GM12874 (cell line): ENCODE results near the gene IFFO2.

Source experiments
- TF ChIP-seq, protein P1 (sequence below): IDR thresholded peaks from 2 replicates; pipeline ENCODE4 v1.5.1; 2011; ENCODE audit warnings: low read depth, mild to moderate bottlenecking, control low read depth, low read length, moderate library complexity; ENCODE audit not compliant: insufficient read depth

Gene IFFO2

DNA sequence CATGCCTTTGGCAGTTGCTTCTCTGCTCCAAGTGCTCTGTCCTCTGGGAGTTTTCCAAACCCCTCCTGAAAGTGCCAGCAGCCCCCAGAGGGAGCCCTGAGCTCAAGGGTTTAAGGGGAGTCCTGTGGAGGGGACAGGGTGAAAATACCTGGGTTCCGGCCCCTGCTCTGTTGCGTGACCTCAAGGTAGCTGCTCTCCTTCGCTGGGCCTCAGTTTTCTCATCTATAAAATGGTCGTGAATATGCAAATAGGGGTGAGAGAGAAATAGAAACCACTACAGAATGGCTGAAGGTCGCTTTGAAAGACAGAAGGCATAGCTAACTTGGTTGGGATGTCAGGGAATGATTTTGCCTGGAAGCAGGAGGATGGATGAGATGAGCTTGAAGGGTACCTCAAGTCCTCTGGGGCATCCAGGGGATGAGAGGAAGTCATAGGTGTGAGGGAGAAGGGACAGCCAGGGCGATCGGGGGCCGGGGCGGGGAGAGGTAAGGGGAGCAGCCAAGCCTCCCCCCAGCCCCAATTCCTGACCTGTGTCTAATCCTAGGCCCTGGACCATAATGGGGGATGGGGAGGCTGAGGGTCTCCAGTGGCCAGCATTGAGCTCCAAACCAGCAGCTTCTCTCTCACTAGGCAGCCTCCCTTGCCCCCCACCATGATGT, 12.4 kb downstream of the IFFO2 start:
- TF ChIP-seq, protein P1, sequence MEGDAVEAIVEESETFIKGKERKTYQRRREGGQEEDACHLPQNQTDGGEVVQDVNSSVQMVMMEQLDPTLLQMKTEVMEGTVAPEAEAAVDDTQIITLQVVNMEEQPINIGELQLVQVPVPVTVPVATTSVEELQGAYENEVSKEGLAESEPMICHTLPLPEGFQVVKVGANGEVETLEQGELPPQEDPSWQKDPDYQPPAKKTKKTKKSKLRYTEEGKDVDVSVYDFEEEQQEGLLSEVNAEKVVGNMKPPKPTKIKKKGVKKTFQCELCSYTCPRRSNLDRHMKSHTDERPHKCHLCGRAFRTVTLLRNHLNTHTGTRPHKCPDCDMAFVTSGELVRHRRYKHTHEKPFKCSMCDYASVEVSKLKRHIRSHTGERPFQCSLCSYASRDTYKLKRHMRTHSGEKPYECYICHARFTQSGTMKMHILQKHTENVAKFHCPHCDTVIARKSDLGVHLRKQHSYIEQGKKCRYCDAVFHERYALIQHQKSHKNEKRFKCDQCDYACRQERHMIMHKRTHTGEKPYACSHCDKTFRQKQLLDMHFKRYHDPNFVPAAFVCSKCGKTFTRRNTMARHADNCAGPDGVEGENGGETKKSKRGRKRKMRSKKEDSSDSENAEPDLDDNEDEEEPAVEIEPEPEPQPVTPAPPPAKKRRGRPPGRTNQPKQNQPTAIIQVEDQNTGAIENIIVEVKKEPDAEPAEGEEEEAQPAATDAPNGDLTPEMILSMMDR: no peak

DNA sequence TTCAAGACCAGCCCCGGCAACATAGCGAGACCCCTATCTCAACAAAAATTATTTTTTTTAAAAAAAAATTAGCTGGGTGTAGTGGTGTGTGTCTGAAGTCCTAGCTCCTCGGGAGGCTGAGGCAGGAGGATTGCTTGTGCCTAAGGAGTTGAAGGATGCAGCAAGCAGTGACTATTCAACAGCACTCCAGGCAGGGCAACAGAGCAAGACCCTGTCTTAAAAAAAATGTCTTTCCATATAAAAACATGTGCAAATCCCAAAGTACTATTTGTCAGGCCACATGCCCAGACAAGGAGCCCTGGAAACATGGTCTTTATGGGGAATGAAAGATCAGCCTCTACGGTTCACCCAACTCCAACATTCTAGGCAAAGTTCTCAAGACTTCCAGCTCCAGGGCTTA, 13.3 kb downstream of the IFFO2 start:
- TF ChIP-seq, protein P1: no peak

DNA sequence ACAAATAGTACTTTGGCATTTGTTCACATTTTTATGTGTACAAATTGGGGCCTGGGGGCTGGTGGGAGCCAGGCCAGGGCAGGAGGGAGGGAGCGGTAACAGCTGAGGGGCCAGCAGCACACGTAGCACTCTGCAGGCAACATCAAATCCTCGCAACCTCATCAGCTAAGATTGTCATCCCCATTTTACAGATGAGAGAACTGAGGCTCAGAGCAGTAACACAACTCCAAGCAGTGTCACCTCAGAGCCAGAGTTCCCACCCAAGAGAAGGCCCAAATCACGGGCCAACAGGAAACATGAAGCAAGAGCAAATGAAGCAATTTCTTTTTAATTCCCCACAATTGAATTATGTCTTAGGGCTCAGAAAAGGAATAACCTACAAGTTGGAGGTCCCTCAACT, 14.1 kb downstream of the IFFO2 start:
- TF ChIP-seq, protein P1: no peak

DNA sequence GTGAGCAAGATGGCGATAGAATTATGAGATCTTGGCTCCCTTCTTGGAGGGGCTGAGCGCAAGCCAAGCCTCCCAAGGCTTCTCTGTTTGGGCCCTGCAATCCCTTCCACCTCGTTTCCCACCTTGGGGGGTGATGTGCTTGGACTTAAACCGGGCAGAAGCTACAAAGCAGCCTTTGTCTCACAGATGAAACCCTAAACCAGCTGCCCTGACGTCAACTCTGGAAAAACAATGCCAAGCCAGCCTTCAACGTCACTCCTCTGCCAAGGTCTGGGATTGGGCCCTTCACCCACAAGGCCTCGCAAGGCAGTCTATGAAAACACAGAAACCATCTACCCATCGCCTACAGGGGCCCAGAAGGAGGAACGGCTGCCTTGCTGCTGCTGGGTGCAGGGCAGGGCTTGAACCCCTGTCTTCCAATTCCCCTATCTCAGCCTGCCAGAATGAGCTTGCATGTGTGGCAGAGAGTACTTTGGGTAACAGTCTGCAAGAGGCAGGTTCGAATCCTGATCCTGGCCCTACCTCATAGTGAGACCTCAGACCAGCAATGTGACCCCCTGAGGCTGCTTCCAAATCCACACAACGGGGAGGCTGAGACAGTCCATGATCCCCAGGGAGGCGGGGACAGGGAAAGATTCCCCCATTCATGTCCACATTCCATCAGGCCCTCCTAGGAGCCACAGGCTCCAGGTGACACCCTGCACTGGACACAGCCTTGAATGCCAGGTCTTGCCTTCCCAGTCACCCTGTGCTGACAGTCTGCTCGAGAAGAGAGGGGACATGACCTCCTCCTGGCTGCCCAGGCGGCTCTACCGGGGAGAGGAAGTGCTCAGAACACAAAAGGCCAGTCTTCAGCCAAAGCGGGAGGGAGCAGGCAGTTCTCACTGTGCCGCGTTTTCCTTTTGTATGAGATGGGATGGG, 15.0 kb downstream of the IFFO2 start:
- TF ChIP-seq, protein P1: no peak

DNA sequence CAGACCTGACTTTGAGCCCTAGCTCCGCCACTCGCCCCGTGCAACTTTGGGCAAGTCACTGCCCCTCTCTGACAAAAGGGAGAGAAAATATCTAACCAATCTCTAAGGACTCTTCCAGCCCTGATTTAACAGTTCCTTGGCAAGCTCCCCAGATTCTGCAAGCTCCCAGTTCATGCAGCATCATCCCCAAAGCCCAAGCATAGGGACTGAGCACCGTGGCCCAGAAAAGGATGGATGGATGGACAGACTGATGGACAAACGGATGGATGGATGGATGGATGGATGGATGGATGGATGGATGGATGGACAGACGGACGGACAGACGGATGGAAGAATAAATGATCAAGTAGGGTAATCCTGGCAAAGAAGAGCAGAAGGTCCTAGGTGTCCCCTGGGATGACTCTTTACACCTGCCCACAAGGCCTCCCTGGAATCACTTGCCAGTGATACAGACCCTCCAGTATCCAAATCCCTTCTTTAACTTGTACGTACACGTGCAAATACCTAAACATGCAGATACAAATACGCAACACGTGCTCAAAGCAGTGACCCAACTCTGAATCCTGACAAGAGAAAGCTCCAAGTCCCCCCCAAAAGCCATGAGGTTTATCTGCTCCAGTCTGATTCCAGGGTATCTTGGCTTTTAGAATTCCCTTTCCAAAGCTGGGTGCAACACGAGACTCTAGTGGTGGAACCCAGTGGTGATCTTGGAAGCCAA, 16.0 kb downstream of the IFFO2 start:
- TF ChIP-seq, protein P1: no peak

DNA sequence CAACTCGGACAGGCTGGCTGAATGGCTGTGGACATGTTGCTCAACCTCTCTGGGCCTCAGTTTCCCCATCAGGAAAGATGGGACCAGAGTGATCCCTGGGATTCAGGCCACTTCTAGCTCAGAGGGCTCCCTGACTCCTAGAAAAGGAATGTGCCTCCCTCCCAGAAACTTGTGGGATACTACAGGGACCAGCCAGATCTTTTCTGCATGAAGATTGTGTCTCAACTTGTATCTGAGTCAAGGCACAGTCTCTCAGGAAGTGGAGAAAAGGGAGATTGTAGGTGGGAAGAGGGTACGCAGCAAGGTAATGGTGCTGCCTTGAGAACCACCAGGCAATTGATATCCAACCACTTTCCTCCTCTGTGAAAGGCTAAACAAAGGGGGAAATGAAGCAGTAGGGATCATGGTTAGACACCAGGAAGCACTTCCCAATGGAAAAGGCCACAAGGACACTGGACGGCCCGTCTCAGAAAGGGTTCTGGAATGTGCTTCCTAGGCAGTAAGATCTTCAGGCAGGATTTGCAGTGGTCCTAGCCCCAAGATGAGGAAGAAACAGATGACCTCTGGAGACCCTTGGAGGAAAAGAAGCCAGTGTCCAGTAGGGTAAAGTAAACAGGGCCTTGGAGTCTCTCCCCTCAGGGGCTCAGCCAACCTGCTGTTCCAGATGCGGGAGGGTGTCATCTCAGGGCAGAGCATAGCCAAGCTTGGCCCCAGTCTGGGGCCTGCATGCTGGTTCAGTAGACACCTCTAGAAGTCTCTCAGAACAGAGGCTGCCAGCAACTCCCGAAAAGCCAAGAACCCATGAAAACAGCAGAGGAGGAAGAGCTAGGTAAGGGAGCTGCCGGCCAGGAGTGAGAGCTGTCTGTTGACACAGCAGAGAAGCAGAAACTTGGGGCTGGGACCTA, 16.8 kb downstream of the IFFO2 start:
- TF ChIP-seq, protein P1: no peak
